Caco-2 (cell line): Measurements from ENCODE around the gene KCNV2. TPM values are rescaled to one million over a fixed set of nuclear protein-coding genes. Genes with fewer than 3 reads are reported as not detected.

Source experiments
- BruUV-seq: library from RNA; stranded (reverse); fragments of 400-500 nt; replicated peaks from 2 replicates; lab custom pipeline; 2021; lab: Mats Ljungman, UMichigan
- CTCF ChIA-PET: fragments of 300-600 bp; sonication (Branson Sonifier 250); formaldehyde crosslinking; loops from one replicate; lab custom pipeline; 2022; ENCODE audit warnings: antibody characterized with exemption; lab: Charles Lee
- POLR2A ChIA-PET: fragments of 300-600 bp; sonication (Branson Sonifier 250); formaldehyde crosslinking; loops from one replicate; lab custom pipeline; 2022; ENCODE audit warnings: antibody characterized with exemption; lab: Charles Lee
- DNase-seq, 2 experiments: peaks; one replicate each; pipeline versions ENCODE4 v3.0.0 to v3.0.0-alpha.2; 2020 to 2022
- H3K27me3 ChIP-seq: replicated peaks from 2 replicates; pipeline ENCODE4 v1.6.0; 2011; ENCODE audit warnings: low read length; ENCODE audit not compliant: control insufficient read depth, insufficient read depth
- H3K36me3 ChIP-seq: 2 replicates; pipeline ENCODE4 v1.5.1; 2011; ENCODE audit warnings: low read length; ENCODE audit not compliant: control insufficient read depth, insufficient read depth
- H3K4me1 ChIP-seq: fragments of 250-450 bp; sonication (Bioruptor Pico); 2 replicates; pipeline ENCODE4 v1.5.1; 2020; ENCODE audit warnings: mild to moderate bottlenecking
- H3K4me3 ChIP-seq: 2 replicates; pipeline ENCODE4 v1.5.1; 2011; ENCODE audit warnings: low read depth, mild to moderate bottlenecking, control low read depth, low read length
- H3K9me3 ChIP-seq: fragments of 250-450 bp; sonication (Bioruptor Pico); 2 replicates; pipeline ENCODE4 v1.5.1; 2020; ENCODE audit warnings: mild to moderate bottlenecking, moderate library complexity
- H3K27ac Mint-ChIP-seq: one replicate; pipeline ENCODE4 v1.8.0; 2022; ENCODE audit warnings: mixed read lengths; ENCODE audit not compliant: unreplicated experiment
- H3K27me3 Mint-ChIP-seq: one replicate; pipeline ENCODE4 v1.8.0; 2022; ENCODE audit warnings: mixed read lengths; ENCODE audit not compliant: insufficient read depth, unreplicated experiment
- H3K36me3 Mint-ChIP-seq: one replicate; pipeline ENCODE4 v1.8.0; 2022; ENCODE audit warnings: mild to moderate bottlenecking, mixed read lengths; ENCODE audit not compliant: insufficient read depth, unreplicated experiment
- H3K4me1 Mint-ChIP-seq: one replicate; pipeline ENCODE4 v1.8.0; 2022; ENCODE audit warnings: low read depth, mixed read lengths; ENCODE audit not compliant: unreplicated experiment
- H3K4me3 Mint-ChIP-seq: one replicate; pipeline ENCODE4 v1.8.0; 2022; ENCODE audit warnings: mild to moderate bottlenecking, moderate library complexity, mixed read lengths; ENCODE audit not compliant: unreplicated experiment
- H3K9me3 Mint-ChIP-seq: one replicate; pipeline ENCODE4 v1.8.0; 2022; ENCODE audit warnings: mixed read lengths; ENCODE audit not compliant: unreplicated experiment
- intact Hi-C: fragments of 100-400 bp; cut with micrococcal nuclease; formaldehyde crosslinking; loops from one replicate; pipeline ENCODE4 v1.10.0; 2022; ENCODE audit not compliant: unreplicated experiment
- total RNA-seq: library from RNA; stranded (reverse); gene quantifications from 2 replicates; pipeline ENCODE4 v1.2.3, GENCODE V29; 2022
- TF ChIP-seq, protein P1 (sequence below), 2 experiments: fragments of 200-600 bp in 1 of 2; IDR thresholded peaks; 1 replicate in 1 of 2; 2 replicates in 1 of 2; pipeline versions ENCODE4 v1.5.1 to v1.8.0; 2011 to 2022; ENCODE audit warnings: antibody characterized with exemption in 1 of 2, control low read depth in 1 of 2, inconsistent platforms in 1 of 2, low read depth in 1 of 2, low read length in 1 of 2, mild to moderate bottlenecking in 1 of 2, moderate library complexity in 1 of 2; ENCODE audit not compliant: insufficient read depth in 1 of 2, severe bottlenecking in 1 of 2, unreplicated experiment in 1 of 2

The KCNV2 gene
- total RNA-seq, 1 experiment from 2014 or later = not detected

DNA sequence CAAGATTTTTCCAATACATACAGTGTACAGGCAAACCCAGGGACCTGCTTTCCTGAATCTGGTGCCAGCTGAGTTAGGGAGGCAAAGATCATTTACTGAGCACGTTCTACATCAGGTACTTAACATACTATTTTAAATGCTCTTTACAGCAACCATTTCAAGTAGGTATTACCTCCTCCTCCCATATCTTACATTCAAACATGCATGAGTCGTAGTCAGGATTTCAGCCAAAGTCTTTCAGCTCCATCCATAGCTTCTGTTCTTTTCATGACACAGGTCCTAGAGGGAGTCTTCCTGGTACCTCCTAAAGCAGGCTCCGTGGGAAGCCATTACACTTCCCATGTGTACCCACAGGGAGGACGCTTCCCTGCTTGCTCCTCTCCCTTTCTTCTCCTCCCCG is 11.7 kb downstream of the KCNV2 start:
- Histone ChIP-seq H3K4me1 (peaks cover 15% of the 10 kb centered on the region), H3K9me3 (no peaks in the 10 kb centered on the region), H3K36me3 (no peaks in the 10 kb centered on the region), H3K4me3 (no peak overlapping the region), H3K27me3 (no peaks in the 10 kb centered on the region)
- intact Hi-C loops = loop anchor here (2.0 to 5.0 kb wide), 4 partner anchors 43 to 597 kb away; no protein-coding TSS in a partner anchor
- TF ChIP-seq, protein P1, sequence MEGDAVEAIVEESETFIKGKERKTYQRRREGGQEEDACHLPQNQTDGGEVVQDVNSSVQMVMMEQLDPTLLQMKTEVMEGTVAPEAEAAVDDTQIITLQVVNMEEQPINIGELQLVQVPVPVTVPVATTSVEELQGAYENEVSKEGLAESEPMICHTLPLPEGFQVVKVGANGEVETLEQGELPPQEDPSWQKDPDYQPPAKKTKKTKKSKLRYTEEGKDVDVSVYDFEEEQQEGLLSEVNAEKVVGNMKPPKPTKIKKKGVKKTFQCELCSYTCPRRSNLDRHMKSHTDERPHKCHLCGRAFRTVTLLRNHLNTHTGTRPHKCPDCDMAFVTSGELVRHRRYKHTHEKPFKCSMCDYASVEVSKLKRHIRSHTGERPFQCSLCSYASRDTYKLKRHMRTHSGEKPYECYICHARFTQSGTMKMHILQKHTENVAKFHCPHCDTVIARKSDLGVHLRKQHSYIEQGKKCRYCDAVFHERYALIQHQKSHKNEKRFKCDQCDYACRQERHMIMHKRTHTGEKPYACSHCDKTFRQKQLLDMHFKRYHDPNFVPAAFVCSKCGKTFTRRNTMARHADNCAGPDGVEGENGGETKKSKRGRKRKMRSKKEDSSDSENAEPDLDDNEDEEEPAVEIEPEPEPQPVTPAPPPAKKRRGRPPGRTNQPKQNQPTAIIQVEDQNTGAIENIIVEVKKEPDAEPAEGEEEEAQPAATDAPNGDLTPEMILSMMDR (IDR thresholded peaks at IDR 0.05; ENCODE audit: insufficient read depth in 1 of 2, low read depth in 1 of 2, low read length in 1 of 2, severe bottlenecking in 1 of 2, unreplicated experiment in 1 of 2) = no peak
- CTCF ChIA-PET = no interaction called here
- no peaks in the 10 kb centered on the region for H3K9me3 Mint-ChIP-seq
- H3K36me3 Mint-ChIP-seq = no peaks in the 10 kb centered on the region
- H3K27me3 Mint-ChIP-seq = no peaks in the 10 kb centered on the region
- BruUV-seq = no TSS peak
- H3K4me1 Mint-ChIP-seq = peaks cover 5% of the 10 kb centered on the region
- DNase-seq = no peak
- no peak overlapping the region for H3K4me3 Mint-ChIP-seq
- H3K27ac Mint-ChIP-seq = peak overlapping the region; percentile 22
- POLR2A ChIA-PET = no interaction called here

DNA sequence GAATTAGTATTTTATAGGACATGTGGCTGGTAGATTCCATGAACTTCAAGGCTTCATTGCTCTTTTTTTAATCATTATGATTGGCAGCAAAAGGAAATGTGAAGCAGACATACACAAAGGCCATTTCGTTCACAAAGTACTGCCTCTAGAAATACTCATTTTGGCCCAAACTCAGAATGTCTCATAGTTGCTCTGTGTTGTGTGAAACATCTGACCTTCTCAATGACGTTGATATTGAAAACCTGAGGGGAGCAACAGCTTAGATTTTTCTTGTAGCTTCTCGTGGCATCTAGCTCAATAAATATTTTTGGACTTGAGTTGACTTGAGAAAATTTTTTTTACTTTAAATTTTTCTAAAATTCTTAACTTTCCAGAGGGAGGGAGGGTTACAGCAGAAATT is 12.4 kb downstream of the KCNV2 start:
- Histone ChIP-seq H3K9me3 (no peaks in the 10 kb centered on the region), H3K4me1 (peaks cover 14% of the 10 kb centered on the region), H3K4me3 (no peak overlapping the region), H3K27me3 (no peaks in the 10 kb centered on the region), H3K36me3 (no peaks in the 10 kb centered on the region)
- POLR2A ChIA-PET = no interaction called here
- Mint-ChIP-seq H3K4me3 (no peak overlapping the region), H3K36me3 (no peaks in the 10 kb centered on the region), H3K27ac (peak overlapping the region; percentile 22), H3K27me3 (no peaks in the 10 kb centered on the region), H3K9me3 (no peaks in the 10 kb centered on the region), H3K4me1 (no peaks in the 10 kb centered on the region)
- intact Hi-C loops = loop anchor here (2.0 to 5.0 kb wide), 4 partner anchors 43 to 597 kb away; no protein-coding TSS in a partner anchor
- no peak for DNase-seq
- no TSS peak for BruUV-seq
- CTCF ChIA-PET = no interaction called here
- TF ChIP-seq, protein P1 (IDR thresholded peaks at IDR 0.05; ENCODE audit: insufficient read depth in 1 of 2, low read depth in 1 of 2, low read length in 1 of 2, severe bottlenecking in 1 of 2, unreplicated experiment in 1 of 2) = no peak

DNA sequence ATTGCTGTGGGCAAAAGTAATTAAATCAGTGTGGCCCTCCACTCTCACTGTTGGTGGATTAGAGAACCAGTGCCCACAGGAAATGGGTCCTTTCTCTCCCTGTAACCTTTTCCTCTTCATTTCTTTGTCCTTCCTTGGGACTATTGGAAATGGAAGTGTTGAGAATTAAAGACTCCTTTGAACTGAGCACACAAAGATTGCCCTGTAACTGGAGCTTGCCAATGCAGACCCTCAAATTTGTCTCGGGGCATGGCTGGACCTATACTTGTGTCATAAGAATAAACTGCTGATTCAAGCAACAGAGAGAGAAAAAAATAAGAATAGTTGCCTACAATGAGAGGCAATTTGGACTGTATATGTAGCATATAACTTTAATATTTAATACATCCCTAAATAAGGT is 13.7 kb downstream of the KCNV2 start:
- Histone ChIP-seq H3K9me3 (no peaks in the 10 kb centered on the region), H3K27me3 (no peaks in the 10 kb centered on the region), H3K36me3 (no peaks in the 10 kb centered on the region), H3K4me1 (peaks cover 1% of the 10 kb centered on the region; the same call in 1 of the 2 replicates), H3K4me3 (no peak overlapping the region)
- TF ChIP-seq, protein P1 (IDR thresholded peaks at IDR 0.05; ENCODE audit: insufficient read depth in 1 of 2, low read depth in 1 of 2, low read length in 1 of 2, severe bottlenecking in 1 of 2, unreplicated experiment in 1 of 2) = no peak
- ChIA-PET POLR2A (no interaction called here), CTCF (no interaction called here)
- Mint-ChIP-seq H3K9me3 (no peaks in the 10 kb centered on the region), H3K4me1 (no peaks in the 10 kb centered on the region), H3K27me3 (no peaks in the 10 kb centered on the region), H3K4me3 (no peak overlapping the region), H3K36me3 (no peaks in the 10 kb centered on the region), H3K27ac (no peak overlapping the region)
- DNase-seq = no peak
- intact Hi-C loops = no loop called here
- BruUV-seq = no TSS peak
